ENCODE measurements around the gene UBE2N. TPM values are rescaled to one million over a fixed set of nuclear protein-coding genes. Genes with fewer than 3 reads are reported as not detected.

UBE2N gene
- total and polyA plus RNA-seq, 12 donors = 35.5 to 109 (median 95.5) TPM

DNA sequence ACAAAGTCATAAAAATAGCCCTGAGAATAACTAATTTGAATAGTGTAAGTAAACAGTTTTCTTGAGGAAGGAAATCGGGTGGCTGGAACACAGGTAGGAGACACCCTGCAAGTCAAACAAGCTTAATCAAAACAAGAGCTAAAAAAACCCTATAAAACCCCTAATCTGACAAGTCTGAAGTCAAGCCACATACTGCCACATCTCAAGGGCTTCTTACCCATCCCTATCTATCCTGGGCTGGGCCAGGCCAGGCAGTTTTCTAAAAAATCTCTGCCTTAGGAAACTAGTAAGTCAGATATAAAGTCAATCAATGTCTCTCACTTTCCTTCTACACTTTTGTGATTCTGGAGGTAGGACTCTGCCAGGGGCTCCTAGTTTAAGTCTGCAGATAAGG lies 15.3 kb downstream of the UBE2N start:
- 40 to 46% methylated on average over 1 of the region's 1 CpG for WGBS, 2 donors
- Histone ChIP-seq H3K27ac (peak overlapping the region in 7 of 10 donors; percentile 17 to 72 (median 34)), H3K4me3 (peak overlapping the region in 1 of 10 donors; percentile 8), H3K4me1 (peaks cover 14 to 96% (median 88%) of the 10 kb centered on the region in 9 donors), H3K36me3 (no peaks in the 10 kb centered on the region), H3K27me3 (no peaks in the 10 kb centered on the region), H3K9me3 (no peaks in the 10 kb centered on the region)
- TF ChIP-seq, protein P1, sequence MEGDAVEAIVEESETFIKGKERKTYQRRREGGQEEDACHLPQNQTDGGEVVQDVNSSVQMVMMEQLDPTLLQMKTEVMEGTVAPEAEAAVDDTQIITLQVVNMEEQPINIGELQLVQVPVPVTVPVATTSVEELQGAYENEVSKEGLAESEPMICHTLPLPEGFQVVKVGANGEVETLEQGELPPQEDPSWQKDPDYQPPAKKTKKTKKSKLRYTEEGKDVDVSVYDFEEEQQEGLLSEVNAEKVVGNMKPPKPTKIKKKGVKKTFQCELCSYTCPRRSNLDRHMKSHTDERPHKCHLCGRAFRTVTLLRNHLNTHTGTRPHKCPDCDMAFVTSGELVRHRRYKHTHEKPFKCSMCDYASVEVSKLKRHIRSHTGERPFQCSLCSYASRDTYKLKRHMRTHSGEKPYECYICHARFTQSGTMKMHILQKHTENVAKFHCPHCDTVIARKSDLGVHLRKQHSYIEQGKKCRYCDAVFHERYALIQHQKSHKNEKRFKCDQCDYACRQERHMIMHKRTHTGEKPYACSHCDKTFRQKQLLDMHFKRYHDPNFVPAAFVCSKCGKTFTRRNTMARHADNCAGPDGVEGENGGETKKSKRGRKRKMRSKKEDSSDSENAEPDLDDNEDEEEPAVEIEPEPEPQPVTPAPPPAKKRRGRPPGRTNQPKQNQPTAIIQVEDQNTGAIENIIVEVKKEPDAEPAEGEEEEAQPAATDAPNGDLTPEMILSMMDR (IDR thresholded peaks at IDR 0.05) = no peak
- peak in 2 of 8 donors; percentile 9 to 21 for ATAC-seq
- intact Hi-C loops (cut with DNase I) = loop anchor here in 4 of 10 donors (10.0 kb wide), 1 partner anchor 642 kb away; no protein-coding TSS in a partner anchor
- no peak for DNase-seq

DNA sequence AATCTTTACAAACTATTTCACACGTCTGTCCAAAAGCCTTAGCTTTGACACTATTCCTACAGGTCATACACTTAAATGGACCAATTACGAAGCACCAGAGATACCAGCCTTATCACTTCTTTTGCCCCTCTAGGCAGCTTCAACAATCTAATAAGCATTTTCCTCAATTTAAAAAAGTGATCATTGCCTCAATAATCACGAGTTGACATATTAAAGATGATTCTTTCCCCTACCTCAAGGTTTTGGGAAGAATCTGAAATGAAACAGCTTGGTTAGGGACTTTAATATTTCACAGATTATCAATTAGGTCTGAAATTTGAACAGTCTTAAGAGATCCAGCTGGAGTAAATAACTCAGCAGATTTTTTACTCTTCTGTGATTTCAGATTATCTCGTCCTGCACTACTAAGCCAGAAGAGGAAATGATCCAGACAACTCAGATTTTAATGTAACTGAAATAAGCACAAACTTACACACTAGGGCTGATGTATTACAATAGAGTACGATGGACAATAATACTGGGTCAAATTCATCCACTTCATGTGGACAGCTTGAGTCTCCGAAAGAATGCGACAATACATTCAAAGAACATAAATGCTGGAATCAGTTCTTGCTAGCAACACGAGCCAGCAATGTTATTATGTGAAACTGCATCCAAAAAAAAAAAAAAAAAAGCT lies 15.9 kb downstream of the UBE2N start:
- H3K9me3 ChIP-seq = no peaks in the 10 kb centered on the region
- TF ChIP-seq, protein P1 (IDR thresholded peaks at IDR 0.05) = no peak
- no peaks in the 10 kb centered on the region for H3K27me3 ChIP-seq
- intact Hi-C loops (cut with DNase I) = loop anchor here in 4 of 10 donors (10.0 kb wide), 1 partner anchor 641 kb away; no protein-coding TSS in a partner anchor
- H3K27ac ChIP-seq = peak overlapping the region in 9 of 10 donors; percentile 5 to 72 (median 28)
- H3K4me3 ChIP-seq = peak overlapping the region in 1 of 10 donors; percentile 8
- peaks cover 14 to 95% (median 86%) of the 10 kb centered on the region in 9 donors for H3K4me1 ChIP-seq
- ATAC-seq (no peak), DNase-seq (no peak)
- H3K36me3 ChIP-seq = no peaks in the 10 kb centered on the region
- 32 to 33% methylated on average over 8 of the region's 8 CpGs for WGBS, 2 donors

DNA sequence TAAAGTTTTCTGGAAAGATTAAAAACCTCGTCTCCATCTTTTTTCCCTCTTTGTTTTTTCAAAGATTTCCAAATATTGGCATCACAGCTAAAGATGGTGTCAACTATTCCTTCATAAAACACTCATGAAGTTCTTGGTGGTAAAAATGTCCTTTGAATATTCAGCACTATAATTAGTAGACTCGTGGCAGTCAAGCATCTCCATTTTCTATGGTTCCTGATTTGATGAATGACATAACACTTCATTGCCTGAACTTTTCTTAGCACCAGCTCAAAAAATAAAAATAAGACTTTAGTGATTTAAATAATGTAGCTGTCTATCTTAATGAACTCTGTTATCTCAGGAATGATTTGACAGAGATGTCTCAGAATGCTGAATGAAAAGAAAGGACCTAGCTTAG lies 19.7 kb downstream of the UBE2N start:
- no peaks in the 10 kb centered on the region for H3K36me3 ChIP-seq
- H3K4me3 ChIP-seq = no peak overlapping the region
- peak overlapping the region in 1 of 10 donors; percentile 33 for H3K27ac ChIP-seq
- H3K4me1 ChIP-seq = peaks cover 9 to 84% (median 67%) of the 10 kb centered on the region in 9 donors
- no peaks in the 10 kb centered on the region for H3K27me3 ChIP-seq
- TF ChIP-seq, protein P1 (IDR thresholded peaks at IDR 0.05) = no peak
- ATAC-seq = no peak
- intact Hi-C loops (cut with DNase I) = loop anchor here in 4 of 10 donors (10.0 kb wide), 1 partner anchor 637 kb away; no protein-coding TSS in a partner anchor
- no peaks in the 10 kb centered on the region for H3K9me3 ChIP-seq
- no peak for DNase-seq
- 50 to 53% methylated on average over 2 of the region's 2 CpGs for WGBS, 2 donors

DNA sequence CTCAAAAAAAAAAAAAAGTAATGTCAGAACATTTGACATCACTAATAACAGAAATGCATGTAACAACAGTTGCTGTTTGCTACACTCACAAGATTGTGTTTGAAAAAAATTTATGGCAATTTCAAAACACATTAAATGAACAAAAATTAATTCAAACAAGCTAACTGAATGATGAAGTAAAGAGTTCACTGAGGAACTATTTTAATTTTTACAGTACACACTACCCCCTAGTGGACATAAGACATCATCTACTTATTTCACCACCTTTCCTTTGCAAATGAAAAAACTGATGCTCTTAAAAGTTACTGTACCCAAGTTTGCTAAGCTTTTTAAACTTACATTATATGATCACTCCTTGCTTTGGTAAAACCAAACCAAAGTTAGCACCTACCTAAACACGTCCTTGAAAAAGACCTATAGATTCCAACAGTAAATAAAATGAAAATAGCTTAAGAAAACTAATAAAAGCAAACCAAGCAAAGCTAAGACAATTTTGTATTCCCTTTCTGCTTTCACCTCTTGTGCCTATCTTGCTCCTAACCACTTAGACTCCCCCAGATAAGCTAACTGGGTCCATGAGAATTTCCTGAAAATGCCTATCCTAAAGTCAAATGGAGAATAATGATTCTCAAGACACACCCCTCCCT lies 22.2 kb downstream of the UBE2N start:
- ATAC-seq (peak in 7 of 8 donors; percentile 51 to 75 (median 56)), DNase-seq (no peak)
- H3K27ac ChIP-seq = peak overlapping the region in 2 of 10 donors; percentile 1 to 2
- TF ChIP-seq, protein P1 (IDR thresholded peaks at IDR 0.05) = peak; percentile 48 to 81 (median 72)
- H3K36me3 ChIP-seq = no peaks in the 10 kb centered on the region
- 23 to 46% methylated on average over 1 of the region's 1 CpG for WGBS, 2 donors
- peaks cover 2 to 82% (median 67%) of the 10 kb centered on the region in 9 donors for H3K4me1 ChIP-seq
- intact Hi-C loops (cut with DNase I) = loop anchor here in 7 of 10 donors (1.0 to 10.0 kb wide), 8 partner anchors 282 to 635 kb away; no protein-coding TSS in a partner anchor
- peak overlapping the region in 1 of 10 donors; percentile 4 for H3K4me3 ChIP-seq
- H3K27me3 ChIP-seq = no peaks in the 10 kb centered on the region
- no peaks in the 10 kb centered on the region for H3K9me3 ChIP-seq
